Measurements from ENCODE around the gene SCN5A. TPM values are rescaled to one million over a fixed set of nuclear protein-coding genes. Genes with fewer than 3 reads are reported as not detected.

SCN5A gene
- total RNA-seq, 1 experiment from 2014 or later = 13.6 TPM

DNA sequence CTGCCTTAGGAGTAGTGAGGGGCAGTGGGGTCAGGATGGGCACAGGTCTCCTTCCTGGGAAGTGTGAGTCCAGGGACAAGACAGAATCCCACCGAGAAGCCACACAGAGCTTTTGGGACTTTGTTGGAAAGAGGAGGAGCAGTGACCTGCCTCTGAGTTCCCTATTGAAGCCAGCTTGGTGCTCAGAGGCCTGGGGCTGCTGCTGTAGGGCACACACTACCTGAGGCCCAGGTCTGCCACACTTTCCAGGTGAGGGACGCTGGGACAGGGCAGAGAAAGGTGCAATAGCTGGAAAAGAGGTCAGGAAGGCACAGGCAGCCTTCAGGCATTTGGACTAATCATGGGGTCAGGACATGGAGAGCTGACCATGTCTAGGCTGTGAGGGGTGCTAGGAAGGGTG is 67.7 kb downstream of the SCN5A start:
- ChIA-PET POLR2A (no interaction called here), CTCF (interaction anchor here (1.3 kb wide), 1 partner anchor 74 kb away, joined by 4 read pairs; no protein-coding TSS in a partner anchor)
- ATAC-seq (no peak), DNase-seq (ENCODE audit: low spot score) (no peak)
- Mint-ChIP-seq H3K27ac (no peak overlapping the region), H3K9me3 (no peaks in the 10 kb centered on the region), H3K4me1 (0 out of 2 replicates have a peak, but pooled peaks cover 5% of the 10 kb centered on the region), H3K27me3 (ENCODE audit: low read depth) (no peaks in the 10 kb centered on the region), H3K4me3 (no peak overlapping the region), H3K36me3 (no peaks in the 10 kb centered on the region)
- TF ChIP-seq SMAD4 (CRISPR knock-in tag; IDR thresholded peaks at IDR 0.05) (no peak), AR (CRISPR knock-in tag; IDR thresholded peaks at IDR 0.05) (no peak), JAZF1 (CRISPR knock-in tag; IDR thresholded peaks at IDR 0.05) (no peak), MXD4 (CRISPR knock-in tag; IDR thresholded peaks at IDR 0.05; ENCODE audit: borderline replicate concordance) (no peak), ERG (CRISPR knock-in tag; IDR thresholded peaks at IDR 0.05) (no peak)
- TF ChIP-seq, protein P1, sequence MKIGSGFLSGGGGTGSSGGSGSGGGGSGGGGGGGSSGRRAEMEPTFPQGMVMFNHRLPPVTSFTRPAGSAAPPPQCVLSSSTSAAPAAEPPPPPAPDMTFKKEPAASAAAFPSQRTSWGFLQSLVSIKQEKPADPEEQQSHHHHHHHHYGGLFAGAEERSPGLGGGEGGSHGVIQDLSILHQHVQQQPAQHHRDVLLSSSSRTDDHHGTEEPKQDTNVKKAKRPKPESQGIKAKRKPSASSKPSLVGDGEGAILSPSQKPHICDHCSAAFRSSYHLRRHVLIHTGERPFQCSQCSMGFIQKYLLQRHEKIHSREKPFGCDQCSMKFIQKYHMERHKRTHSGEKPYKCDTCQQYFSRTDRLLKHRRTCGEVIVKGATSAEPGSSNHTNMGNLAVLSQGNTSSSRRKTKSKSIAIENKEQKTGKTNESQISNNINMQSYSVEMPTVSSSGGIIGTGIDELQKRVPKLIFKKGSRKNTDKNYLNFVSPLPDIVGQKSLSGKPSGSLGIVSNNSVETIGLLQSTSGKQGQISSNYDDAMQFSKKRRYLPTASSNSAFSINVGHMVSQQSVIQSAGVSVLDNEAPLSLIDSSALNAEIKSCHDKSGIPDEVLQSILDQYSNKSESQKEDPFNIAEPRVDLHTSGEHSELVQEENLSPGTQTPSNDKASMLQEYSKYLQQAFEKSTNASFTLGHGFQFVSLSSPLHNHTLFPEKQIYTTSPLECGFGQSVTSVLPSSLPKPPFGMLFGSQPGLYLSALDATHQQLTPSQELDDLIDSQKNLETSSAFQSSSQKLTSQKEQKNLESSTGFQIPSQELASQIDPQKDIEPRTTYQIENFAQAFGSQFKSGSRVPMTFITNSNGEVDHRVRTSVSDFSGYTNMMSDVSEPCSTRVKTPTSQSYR (CRISPR knock-in tag; IDR thresholded peaks at IDR 0.05) = no peak
- TF ChIP-seq, protein P2, sequence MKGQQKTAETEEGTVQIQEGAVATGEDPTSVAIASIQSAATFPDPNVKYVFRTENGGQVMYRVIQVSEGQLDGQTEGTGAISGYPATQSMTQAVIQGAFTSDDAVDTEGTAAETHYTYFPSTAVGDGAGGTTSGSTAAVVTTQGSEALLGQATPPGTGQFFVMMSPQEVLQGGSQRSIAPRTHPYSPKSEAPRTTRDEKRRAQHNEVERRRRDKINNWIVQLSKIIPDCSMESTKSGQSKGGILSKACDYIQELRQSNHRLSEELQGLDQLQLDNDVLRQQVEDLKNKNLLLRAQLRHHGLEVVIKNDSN (CRISPR knock-in tag; IDR thresholded peaks at IDR 0.05) = no peak
- TF ChIP-seq, protein P3, sequence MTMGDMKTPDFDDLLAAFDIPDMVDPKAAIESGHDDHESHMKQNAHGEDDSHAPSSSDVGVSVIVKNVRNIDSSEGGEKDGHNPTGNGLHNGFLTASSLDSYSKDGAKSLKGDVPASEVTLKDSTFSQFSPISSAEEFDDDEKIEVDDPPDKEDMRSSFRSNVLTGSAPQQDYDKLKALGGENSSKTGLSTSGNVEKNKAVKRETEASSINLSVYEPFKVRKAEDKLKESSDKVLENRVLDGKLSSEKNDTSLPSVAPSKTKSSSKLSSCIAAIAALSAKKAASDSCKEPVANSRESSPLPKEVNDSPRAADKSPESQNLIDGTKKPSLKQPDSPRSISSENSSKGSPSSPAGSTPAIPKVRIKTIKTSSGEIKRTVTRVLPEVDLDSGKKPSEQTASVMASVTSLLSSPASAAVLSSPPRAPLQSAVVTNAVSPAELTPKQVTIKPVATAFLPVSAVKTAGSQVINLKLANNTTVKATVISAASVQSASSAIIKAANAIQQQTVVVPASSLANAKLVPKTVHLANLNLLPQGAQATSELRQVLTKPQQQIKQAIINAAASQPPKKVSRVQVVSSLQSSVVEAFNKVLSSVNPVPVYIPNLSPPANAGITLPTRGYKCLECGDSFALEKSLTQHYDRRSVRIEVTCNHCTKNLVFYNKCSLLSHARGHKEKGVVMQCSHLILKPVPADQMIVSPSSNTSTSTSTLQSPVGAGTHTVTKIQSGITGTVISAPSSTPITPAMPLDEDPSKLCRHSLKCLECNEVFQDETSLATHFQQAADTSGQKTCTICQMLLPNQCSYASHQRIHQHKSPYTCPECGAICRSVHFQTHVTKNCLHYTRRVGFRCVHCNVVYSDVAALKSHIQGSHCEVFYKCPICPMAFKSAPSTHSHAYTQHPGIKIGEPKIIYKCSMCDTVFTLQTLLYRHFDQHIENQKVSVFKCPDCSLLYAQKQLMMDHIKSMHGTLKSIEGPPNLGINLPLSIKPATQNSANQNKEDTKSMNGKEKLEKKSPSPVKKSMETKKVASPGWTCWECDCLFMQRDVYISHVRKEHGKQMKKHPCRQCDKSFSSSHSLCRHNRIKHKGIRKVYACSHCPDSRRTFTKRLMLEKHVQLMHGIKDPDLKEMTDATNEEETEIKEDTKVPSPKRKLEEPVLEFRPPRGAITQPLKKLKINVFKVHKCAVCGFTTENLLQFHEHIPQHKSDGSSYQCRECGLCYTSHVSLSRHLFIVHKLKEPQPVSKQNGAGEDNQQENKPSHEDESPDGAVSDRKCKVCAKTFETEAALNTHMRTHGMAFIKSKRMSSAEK (CRISPR knock-in tag; IDR thresholded peaks at IDR 0.05; ENCODE audit: borderline replicate concordance) = no peak
- TF ChIP-seq, protein P4, sequence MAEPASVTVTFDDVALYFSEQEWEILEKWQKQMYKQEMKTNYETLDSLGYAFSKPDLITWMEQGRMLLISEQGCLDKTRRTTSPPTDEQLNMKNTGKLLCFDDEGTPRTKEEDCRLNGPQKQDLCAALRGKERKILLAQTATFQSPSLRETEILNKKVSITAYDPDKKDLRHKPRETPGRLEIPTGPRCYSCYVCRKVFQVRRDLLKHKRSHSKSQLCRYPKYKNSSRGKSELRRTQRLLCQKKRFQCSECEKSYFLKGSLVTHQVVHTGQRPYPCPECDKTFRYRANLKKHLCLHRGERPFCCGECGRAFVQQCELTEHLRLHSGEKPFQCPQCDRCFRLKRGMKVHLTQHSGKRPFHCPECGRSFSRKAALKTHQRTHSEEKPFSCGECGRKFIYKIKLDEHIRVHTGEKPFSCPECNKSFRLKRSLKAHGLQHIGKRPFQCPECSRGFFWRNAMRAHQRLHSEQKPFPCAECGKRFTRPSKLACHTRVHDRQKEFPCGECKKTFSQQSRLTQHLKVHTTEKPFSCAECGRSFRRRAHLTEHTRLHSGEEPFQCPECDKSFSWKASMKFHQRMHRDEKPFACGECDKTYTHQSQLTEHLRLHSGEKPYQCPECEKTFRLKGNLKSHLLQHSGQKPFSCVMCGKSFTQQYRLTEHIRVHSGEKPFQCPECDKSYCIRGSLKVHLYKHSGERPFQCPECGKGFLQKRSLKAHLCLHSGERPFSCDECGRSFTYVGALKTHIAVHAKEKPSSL (CRISPR knock-in tag; conservative IDR thresholded peaks at IDR 0.05) = no peak

All from WTC11 (cell line).